Prostate gland (tissue), 2 donors: ENCODE results near the gene WNK1. TPM values are rescaled to one million over a fixed set of nuclear protein-coding genes. Genes with fewer than 3 reads are reported as not detected.

Experiments used
- DNase-seq: peaks from one replicate; pipeline ENCODE4 v3.0.0-alpha.2; 2019; ENCODE audit warnings: low spot score
- H3K27ac ChIP-seq, 2 donors: fragments of 200-600 bp; sonication (generic); 2 replicates each; pipeline ENCODE4 v1.5.1; 2017 to 2019
- H3K27me3 ChIP-seq: fragments of 200-600 bp; sonication (generic); replicated peaks from 2 replicates; pipeline ENCODE4 v1.5.1; 2019; ENCODE audit not compliant: insufficient read depth
- H3K36me3 ChIP-seq, 2 donors: fragments of 200-600 bp; sonication (generic); 1 replicate in 1 of 2; 2 replicates in 1 of 2; pipeline versions ENCODE4 v1.5.1 to v1.8.1; 2017 to 2019
- H3K4me1 ChIP-seq: fragments of 200-600 bp; sonication (generic); replicated peaks from 2 replicates; pipeline ENCODE4 v1.5.1; 2019
- H3K4me3 ChIP-seq, 2 donors: fragments of 200-600 bp; sonication (generic); 2 replicates each; pipeline ENCODE4 v1.5.1; 2017 to 2019
- H3K9me3 ChIP-seq: fragments of 200-600 bp; sonication (generic); 2 replicates; pipeline ENCODE4 v1.5.1; 2017
- POLR2A ChIP-seq: fragments of 450-650 bp; IDR thresholded peaks from one replicate; pipeline ENCODE4 v1.6.1; 2016; ENCODE audit warnings: antibody characterized with exemption, mild to moderate bottlenecking
- POLR2AphosphoS5 ChIP-seq: sonication (generic); formaldehyde crosslinking; IDR thresholded peaks from one replicate; pipeline ENCODE4 v1.6.1; 2017; ENCODE audit warnings: antibody characterized with exemption
- WGBS: methylation state at CpG from one replicate; pipeline ENCODE4 v1.1.5; 2018; 5-methylcytosine and 5-hydroxymethylcytosine counted together
- intact Hi-C: fragments of 100-400 bp; cut with DNase I; formaldehyde crosslinking; loops from one replicate; pipeline ENCODE4 v1.14.2; 2022
- total RNA-seq, 2 donors: library from RNA; depleted of rRNA; stranded (reverse); fragments of >200 nt; gene quantifications; one replicate each; pipeline ENCODE4 v1.1.0, GENCODE V29; 2016
- TF ChIP-seq, protein P1 (sequence below), 4 experiments: fragments of 200-600 bp in 2 of 4; fragments of 450-650 bp in 2 of 4; sonication (generic) in 2 of 4; IDR thresholded peaks; 1 replicate in 3 of 4; 2 replicates in 1 of 4; pipeline ENCODE4 v1.5.1; 2016 to 2019; ENCODE audit warnings: antibody characterized with exemption in 4 of 4, mild to moderate bottlenecking in 2 of 4, moderate library complexity in 2 of 4

The WNK1 gene
- total RNA-seq, 2 donors from 2014 or later = 82.7 to 223 TPM

DNA sequence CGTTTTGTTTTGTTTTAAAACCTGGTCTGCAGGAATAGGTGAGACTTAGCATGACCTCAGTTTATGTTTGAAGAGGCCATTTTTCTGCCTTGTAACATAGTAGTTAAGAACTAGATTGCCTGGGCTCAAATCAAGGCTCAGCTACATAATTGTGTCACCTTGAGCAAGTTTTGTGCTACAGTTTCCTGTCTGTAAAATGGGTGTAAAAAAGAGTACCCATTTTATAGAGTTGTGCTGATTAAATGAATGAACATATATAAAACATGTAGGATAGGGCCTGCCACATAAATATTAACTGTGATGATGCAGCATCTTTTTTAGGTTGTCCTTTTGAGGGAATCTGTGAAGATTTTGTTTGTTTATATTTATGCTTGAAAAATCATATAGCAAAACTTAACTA lies 7.2 kb downstream of the WNK1 start:
- TF ChIP-seq, protein P1, sequence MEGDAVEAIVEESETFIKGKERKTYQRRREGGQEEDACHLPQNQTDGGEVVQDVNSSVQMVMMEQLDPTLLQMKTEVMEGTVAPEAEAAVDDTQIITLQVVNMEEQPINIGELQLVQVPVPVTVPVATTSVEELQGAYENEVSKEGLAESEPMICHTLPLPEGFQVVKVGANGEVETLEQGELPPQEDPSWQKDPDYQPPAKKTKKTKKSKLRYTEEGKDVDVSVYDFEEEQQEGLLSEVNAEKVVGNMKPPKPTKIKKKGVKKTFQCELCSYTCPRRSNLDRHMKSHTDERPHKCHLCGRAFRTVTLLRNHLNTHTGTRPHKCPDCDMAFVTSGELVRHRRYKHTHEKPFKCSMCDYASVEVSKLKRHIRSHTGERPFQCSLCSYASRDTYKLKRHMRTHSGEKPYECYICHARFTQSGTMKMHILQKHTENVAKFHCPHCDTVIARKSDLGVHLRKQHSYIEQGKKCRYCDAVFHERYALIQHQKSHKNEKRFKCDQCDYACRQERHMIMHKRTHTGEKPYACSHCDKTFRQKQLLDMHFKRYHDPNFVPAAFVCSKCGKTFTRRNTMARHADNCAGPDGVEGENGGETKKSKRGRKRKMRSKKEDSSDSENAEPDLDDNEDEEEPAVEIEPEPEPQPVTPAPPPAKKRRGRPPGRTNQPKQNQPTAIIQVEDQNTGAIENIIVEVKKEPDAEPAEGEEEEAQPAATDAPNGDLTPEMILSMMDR (IDR thresholded peaks at IDR 0.05) = no peak
- TF ChIP-seq POLR2A = no peak
- no peak for TF ChIP-seq POLR2AphosphoS5
- 53% methylated on average over 1 of the region's 1 CpG for WGBS
- intact Hi-C loops = no loop called here
- no peak for DNase-seq
- H3K4me3 ChIP-seq = no peak overlapping the region
- no peaks in the 10 kb centered on the region for H3K36me3 ChIP-seq
- no peak overlapping the region for H3K27ac ChIP-seq
- no peaks in the 10 kb centered on the region for H3K9me3 ChIP-seq
- H3K4me1 ChIP-seq = no peaks in the 10 kb centered on the region
- H3K27me3 ChIP-seq = no peaks in the 10 kb centered on the region

DNA sequence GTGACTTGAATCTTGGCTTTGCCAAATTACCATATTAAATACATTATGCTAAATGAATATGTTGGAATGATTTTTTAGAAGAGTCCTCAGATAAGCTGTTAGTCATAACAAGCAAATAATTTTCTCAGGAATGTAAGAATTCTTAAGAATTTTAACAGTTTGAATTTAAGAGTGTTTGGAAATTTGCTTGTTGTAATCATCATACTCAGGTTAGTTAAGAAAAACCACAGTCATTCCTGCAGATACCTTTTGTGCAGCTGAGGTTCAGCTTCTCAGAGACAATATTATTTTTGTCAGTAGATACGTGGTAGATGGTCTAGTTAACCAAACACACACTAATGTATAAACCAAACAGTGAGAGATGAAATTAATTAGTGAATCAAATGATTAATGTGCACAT lies 8.9 kb downstream of the WNK1 start:
- DNase-seq = no peak
- no peaks in the 10 kb centered on the region for H3K27me3 ChIP-seq
- H3K4me1 ChIP-seq = no peaks in the 10 kb centered on the region
- TF ChIP-seq POLR2A (no peak), POLR2AphosphoS5 (no peak)
- TF ChIP-seq, protein P1 (IDR thresholded peaks at IDR 0.05) = no peak
- H3K36me3 ChIP-seq = no peaks in the 10 kb centered on the region
- no peaks in the 10 kb centered on the region for H3K9me3 ChIP-seq
- no peak overlapping the region for H3K27ac ChIP-seq
- WGBS = 68% methylated on average over 1 of the region's 1 CpG
- H3K4me3 ChIP-seq = no peak overlapping the region
- intact Hi-C loops = no loop called here

DNA sequence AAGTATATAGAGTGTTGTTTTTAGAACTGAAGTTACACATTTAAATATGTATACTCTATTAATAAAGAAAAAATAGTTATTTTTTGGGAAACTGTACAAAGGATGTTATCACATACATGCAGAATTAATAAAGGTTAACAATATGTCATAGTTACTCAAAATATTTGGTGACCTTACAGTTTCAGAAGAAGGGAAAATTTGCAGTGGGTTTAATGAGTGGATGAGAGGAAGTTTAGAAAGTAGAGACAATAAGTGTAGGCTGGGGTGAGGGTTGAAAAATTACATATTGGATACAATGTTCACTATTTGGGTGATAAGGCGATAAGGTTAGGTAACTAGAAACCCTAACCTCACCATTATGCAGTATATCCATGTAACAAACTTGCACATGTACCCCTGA lies 13.5 kb downstream of the WNK1 start:
- TF ChIP-seq, protein P1 (IDR thresholded peaks at IDR 0.05) = no peak
- TF ChIP-seq POLR2AphosphoS5 (no peak), POLR2A (no peak)
- intact Hi-C loops = no loop called here
- Histone ChIP-seq H3K27me3 (no peaks in the 10 kb centered on the region), H3K27ac (no peak overlapping the region), H3K4me3 (no peak overlapping the region), H3K36me3 (no peaks in the 10 kb centered on the region), H3K9me3 (no peaks in the 10 kb centered on the region), H3K4me1 (no peaks in the 10 kb centered on the region)
- WGBS = 97% methylated on average over 1 of the region's 1 CpG
- DNase-seq = no peak

DNA sequence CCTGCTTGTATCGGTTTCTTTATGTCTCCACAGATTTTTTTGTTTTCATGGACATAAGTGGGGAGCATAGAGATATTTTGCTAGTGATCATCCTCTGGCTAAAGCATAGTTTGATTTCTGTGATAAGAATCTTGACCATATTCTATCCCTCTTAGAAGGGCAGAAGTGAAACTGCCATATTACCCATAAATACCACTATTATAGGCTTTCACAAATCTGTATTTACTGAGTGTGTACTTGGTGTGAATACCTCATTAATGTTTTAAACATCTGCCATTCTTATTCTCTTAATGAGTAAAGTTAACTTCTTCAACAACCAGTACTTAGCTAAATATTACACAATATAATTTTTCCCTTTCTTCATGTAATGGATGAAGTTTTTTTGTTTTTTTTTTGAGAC lies 16.1 kb downstream of the WNK1 start:
- 100% methylated on average over 1 of the region's 1 CpG for WGBS
- Histone ChIP-seq H3K27me3 (no peaks in the 10 kb centered on the region), H3K4me3 (no peak overlapping the region), H3K4me1 (no peaks in the 10 kb centered on the region), H3K27ac (no peak overlapping the region), H3K36me3 (no peaks in the 10 kb centered on the region), H3K9me3 (no peaks in the 10 kb centered on the region)
- intact Hi-C loops = no loop called here
- no peak for TF ChIP-seq POLR2AphosphoS5
- TF ChIP-seq, protein P1 (IDR thresholded peaks at IDR 0.05) = no peak
- no peak for TF ChIP-seq POLR2A
- DNase-seq = no peak

DNA sequence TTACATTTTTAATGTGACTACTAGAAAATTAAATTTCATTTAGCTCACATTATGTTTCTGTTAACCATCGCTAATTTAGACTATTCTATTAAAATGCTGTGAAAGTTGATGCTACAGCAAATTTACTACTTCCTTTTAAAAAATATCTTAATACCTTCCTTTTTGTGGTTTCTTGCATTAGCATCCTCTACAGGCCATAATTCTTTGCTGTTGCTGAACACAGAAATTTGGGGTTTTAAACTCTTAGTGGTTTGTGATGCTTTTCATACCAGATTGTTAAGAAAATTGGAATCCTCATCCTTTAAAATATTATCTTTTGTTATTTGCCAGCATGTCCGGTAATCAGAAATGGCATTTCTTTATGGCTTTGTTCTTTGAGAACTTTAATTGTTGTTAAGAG lies 18.1 kb downstream of the WNK1 start:
- H3K27me3 ChIP-seq = no peaks in the 10 kb centered on the region
- no peak overlapping the region for H3K27ac ChIP-seq
- 63% methylated on average over 2 of the region's 2 CpGs for WGBS
- no peaks in the 10 kb centered on the region for H3K9me3 ChIP-seq
- intact Hi-C loops = no loop called here
- peaks cover 6% of the 10 kb centered on the region for H3K4me1 ChIP-seq
- H3K36me3 ChIP-seq = no peaks in the 10 kb centered on the region
- no peak for DNase-seq
- no peak overlapping the region for H3K4me3 ChIP-seq
- TF ChIP-seq, protein P1 (IDR thresholded peaks at IDR 0.05) = no peak
- TF ChIP-seq POLR2A = no peak
- no peak for TF ChIP-seq POLR2AphosphoS5
